Parathyroid adenoma (tissue), 2 donors: Measurements from ENCODE around the gene C6orf15.

Experiments
- H2AFZ ChIP-seq: fragments of 300-600 bp; sonication (generic); one replicate; pipeline ENCODE4 v1.7.0; 2017; ENCODE audit warnings: antibody characterized with exemption, mild to moderate bottlenecking
- H3K27ac ChIP-seq: fragments of 300-600 bp; sonication (generic); one replicate; pipeline ENCODE4 v1.7.0; 2017
- H3K27me3 ChIP-seq: fragments of 300-600 bp; sonication (generic); one replicate; pipeline ENCODE4 v1.7.0; 2017; ENCODE audit warnings: low read length; ENCODE audit not compliant: control insufficient read depth, insufficient read depth
- H3K36me3 ChIP-seq: fragments of 300-600 bp; sonication (generic); one replicate; pipeline ENCODE4 v1.7.0; 2017; ENCODE audit warnings: low read length; ENCODE audit not compliant: control insufficient read depth, insufficient read depth
- H3K4me1 ChIP-seq: fragments of 300-600 bp; sonication (generic); one replicate; pipeline ENCODE4 v1.7.0; 2017; ENCODE audit warnings: control low read depth
- H3K4me2 ChIP-seq: fragments of 300-600 bp; sonication (generic); one replicate; pipeline ENCODE4 v1.7.0; 2017; ENCODE audit warnings: low read length
- H3K4me3 ChIP-seq: fragments of 300-600 bp; sonication (generic); one replicate; pipeline ENCODE4 v1.7.0; 2017; ENCODE audit warnings: low read depth, low read length
- H3K79me2 ChIP-seq: fragments of 300-600 bp; sonication (generic); one replicate; pipeline ENCODE4 v1.7.0; 2017; ENCODE audit warnings: control low read depth
- H3K9ac ChIP-seq: fragments of 300-600 bp; sonication (generic); one replicate; pipeline ENCODE4 v1.7.0; 2017; ENCODE audit warnings: mild to moderate bottlenecking
- H3K9me3 ChIP-seq: fragments of 300-600 bp; sonication (generic); one replicate; pipeline ENCODE4 v1.7.0; 2017; ENCODE audit warnings: low read length; ENCODE audit not compliant: control insufficient read depth
- CTCF ChIP-seq: fragments of 300-600 bp; sonication (generic); IDR thresholded peaks from one replicate; pipeline ENCODE4 v1.7.0; 2017; ENCODE audit warnings: antibody characterized with exemption, mild to moderate bottlenecking
- donor health status: primary hyperparathyroidism.

The C6orf15 gene

GRCh38 chr6:31126396-31127175, 14.2 kb upstream of the C6orf15 start:
- Histone ChIP-seq H3K27ac (no peak overlapping the region), H3K4me3 (no peak overlapping the region), H3K4me1 (peaks cover 42% of the 10 kb centered on the region), H3K9me3 (no peaks in the 10 kb centered on the region), H2AFZ (no peak overlapping the region), H3K36me3 (no peaks in the 10 kb centered on the region), H3K9ac (no peak overlapping the region), H3K4me2 (no peak overlapping the region), H3K27me3 (no peaks in the 10 kb centered on the region), H3K79me2 (peaks cover 4% of the 10 kb centered on the region)
- no peak for TF ChIP-seq CTCF

- TF ChIP-seq CTCF: no peak
- Histone ChIP-seq H2AFZ (peak overlapping the region; percentile 79), H3K79me2 (peaks cover 4% of the 10 kb centered on the region), H3K36me3 (no peaks in the 10 kb centered on the region), H3K9me3 (no peaks in the 10 kb centered on the region), H3K9ac (no peak overlapping the region), H3K27me3 (no peaks in the 10 kb centered on the region), H3K27ac (peak overlapping the region; percentile 26), H3K4me1 (peaks cover 48% of the 10 kb centered on the region), H3K4me2 (no peak overlapping the region), H3K4me3 (no peak overlapping the region)
Observed at GRCh38 chr6:31125586-31126363, 13.4 kb upstream of the C6orf15 start.

GRCh38 chr6:31125162-31125561, 12.8 kb upstream of the C6orf15 start:
- H3K9ac ChIP-seq: no peak overlapping the region
- H3K79me2 ChIP-seq: peaks cover 4% of the 10 kb centered on the region
- peak overlapping the region; percentile 26 for H3K27ac ChIP-seq
- H3K4me2 ChIP-seq: no peak overlapping the region
- H3K4me1 ChIP-seq: peaks cover 48% of the 10 kb centered on the region
- no peaks in the 10 kb centered on the region for H3K27me3 ChIP-seq
- H2AFZ ChIP-seq: peak overlapping the region; percentile 79
- H3K36me3 ChIP-seq: no peaks in the 10 kb centered on the region
- TF ChIP-seq CTCF: no peak
- H3K4me3 ChIP-seq: no peak overlapping the region
- no peaks in the 10 kb centered on the region for H3K9me3 ChIP-seq

- Histone ChIP-seq H3K9ac (no peak overlapping the region), H3K27me3 (no peaks in the 10 kb centered on the region), H3K4me2 (no peak overlapping the region), H3K36me3 (no peaks in the 10 kb centered on the region), H3K9me3 (no peaks in the 10 kb centered on the region), H3K4me1 (peaks cover 47% of the 10 kb centered on the region), H3K27ac (peak overlapping the region; percentile 91), H3K4me3 (no peak overlapping the region), H2AFZ (peak overlapping the region; percentile 76), H3K79me2 (peaks cover 12% of the 10 kb centered on the region)
- no peak for TF ChIP-seq CTCF
Observed at GRCh38 chr6:31122791-31123706, 10.7 kb upstream of the C6orf15 start.
